ENCODE data around the gene DSN1.
A peak's percentile ranks its signal among the peaks of the same experiment; 100 is the strongest.

The DSN1 gene

GRCh38 chr20:36796117-36796516 lies 22.6 kb upstream of the DSN1 start:
- peaks cover 17 to 76% (median 58%) of the 10 kb centered on the region in 4 experiments for H3K36me3 ChIP-seq (ENCODE audit: control insufficient read depth in 4 of 4, insufficient read depth in 4 of 4, low read length in 3 of 4)
- POLR2A ChIA-PET = no interaction called here
- H3K9me3 ChIP-seq (ENCODE audit: control extremely low read depth in 1 of 5, control insufficient read depth in 4 of 5, insufficient read depth in 2 of 5, low read depth in 1 of 5, low read length in 4 of 5) = no peaks in the 10 kb centered on the region
- no peak overlapping the region for H3K4me3 ChIP-seq (ENCODE audit: control insufficient read depth in 1 of 7, extremely low read depth in 1 of 7, insufficient read depth in 4 of 7, low read depth in 2 of 7, low read length in 6 of 7)
- 92% methylated on average over 4 of the region's 5 CpGs for WGBS (ENCODE audit: insufficient coverage)
- no peaks in the 10 kb centered on the region for H3K27me3 ChIP-seq (replicated peaks in 2 of 5; ENCODE audit: control insufficient read depth in 4 of 5, insufficient read depth in 5 of 5, low read length in 4 of 5)
- CTCF ChIA-PET = interaction anchor here (0.7 to 2.3 kb wide), 6 partner anchors 14 to 87 kb away, joined by 3 to 8 read pairs (median 4); partner anchors contain the start of gene NDRG3
- H3K4me1 ChIP-seq (ENCODE audit: control extremely low read depth in 1 of 4, control insufficient read depth in 4 of 4, insufficient read depth in 4 of 4, low read length in 3 of 4) = no peaks in the 10 kb centered on the region
- no peak for DNase-seq
- no peak overlapping the region for H3K27ac ChIP-seq (ENCODE audit: insufficient read depth in 1 of 2, low read depth in 1 of 2, low read length in 2 of 2, poor library complexity in 1 of 2, severe bottlenecking in 2 of 2)

GRCh38 chr20:36795691-36796090 lies 22.1 kb upstream of the DSN1 start:
- POLR2A ChIA-PET = no interaction called here
- WGBS (ENCODE audit: insufficient coverage) = 92% methylated on average over 4 of the region's 5 CpGs

GRCh38 chr20:36794116-36794474 lies 20.5 kb upstream of the DSN1 start:
- Histone ChIP-seq H3K4me3 (ENCODE audit: control insufficient read depth in 1 of 7, extremely low read depth in 1 of 7, insufficient read depth in 4 of 7, low read depth in 2 of 7, low read length in 6 of 7) (no peak overlapping the region), H3K36me3 (ENCODE audit: control insufficient read depth in 4 of 4, insufficient read depth in 4 of 4, low read length in 3 of 4) (peaks cover 9 to 60% (median 45%) of the 10 kb centered on the region in 4 experiments), H3K27ac (ENCODE audit: insufficient read depth in 1 of 2, low read depth in 1 of 2, low read length in 2 of 2, poor library complexity in 1 of 2, severe bottlenecking in 2 of 2) (no peak overlapping the region), H3K9me3 (ENCODE audit: control extremely low read depth in 1 of 5, control insufficient read depth in 4 of 5, insufficient read depth in 2 of 5, low read depth in 1 of 5, low read length in 4 of 5) (no peaks in the 10 kb centered on the region), H3K27me3 (replicated peaks in 2 of 5; ENCODE audit: control insufficient read depth in 4 of 5, insufficient read depth in 5 of 5, low read length in 4 of 5) (no peaks in the 10 kb centered on the region), H3K4me1 (ENCODE audit: control extremely low read depth in 1 of 4, control insufficient read depth in 4 of 4, insufficient read depth in 4 of 4, low read length in 3 of 4) (no peaks in the 10 kb centered on the region)
- 92% methylated on average over 20 of the region's 20 CpGs for WGBS (ENCODE audit: insufficient coverage)
- DNase-seq = peak in 2 of 3 donors; percentile 17 to 32
- ChIA-PET CTCF (interaction anchor here (0.6 kb wide), 1 partner anchor 215 kb away, joined by 3 read pairs; no protein-coding TSS in a partner anchor), POLR2A (interaction anchor here (0.6 kb wide), 1 partner anchor 322 kb away, joined by 3 read pairs; no protein-coding TSS in a partner anchor)

More at GRCh38 chr20:36795691-36796090, 22.1 kb upstream of the DSN1 start:
- no peaks in the 10 kb centered on the region for H3K4me1 ChIP-seq (ENCODE audit: control extremely low read depth in 1 of 4, control insufficient read depth in 4 of 4, insufficient read depth in 4 of 4, low read length in 3 of 4)
- H3K27ac ChIP-seq (ENCODE audit: insufficient read depth in 1 of 2, low read depth in 1 of 2, low read length in 2 of 2, poor library complexity in 1 of 2, severe bottlenecking in 2 of 2) = no peak overlapping the region
- no peak overlapping the region for H3K4me3 ChIP-seq (ENCODE audit: control insufficient read depth in 1 of 7, extremely low read depth in 1 of 7, insufficient read depth in 4 of 7, low read depth in 2 of 7, low read length in 6 of 7)
- no peak for DNase-seq
- CTCF ChIA-PET = interaction anchor here (0.7 to 2.3 kb wide), 6 partner anchors 14 to 88 kb away, joined by 3 to 8 read pairs (median 4); partner anchors contain the start of gene NDRG3
- no peaks in the 10 kb centered on the region for H3K9me3 ChIP-seq (ENCODE audit: control extremely low read depth in 1 of 5, control insufficient read depth in 4 of 5, insufficient read depth in 2 of 5, low read depth in 1 of 5, low read length in 4 of 5)
- H3K36me3 ChIP-seq (ENCODE audit: control insufficient read depth in 4 of 4, insufficient read depth in 4 of 4, low read length in 3 of 4) = peaks cover 14 to 72% (median 56%) of the 10 kb centered on the region in 4 experiments
- H3K27me3 ChIP-seq (replicated peaks in 2 of 5; ENCODE audit: control insufficient read depth in 4 of 5, insufficient read depth in 5 of 5, low read length in 4 of 5) = no peaks in the 10 kb centered on the region

- no peak overlapping the region for H3K27ac ChIP-seq (ENCODE audit: insufficient read depth in 1 of 2, low read depth in 1 of 2, low read length in 2 of 2, poor library complexity in 1 of 2, severe bottlenecking in 2 of 2)
- no peaks in the 10 kb centered on the region for H3K9me3 ChIP-seq (ENCODE audit: control extremely low read depth in 1 of 5, control insufficient read depth in 4 of 5, insufficient read depth in 2 of 5, low read depth in 1 of 5, low read length in 4 of 5)
- no peaks in the 10 kb centered on the region for H3K4me1 ChIP-seq (ENCODE audit: control extremely low read depth in 1 of 4, control insufficient read depth in 4 of 4, insufficient read depth in 4 of 4, low read length in 3 of 4)
- H3K4me3 ChIP-seq (ENCODE audit: control insufficient read depth in 1 of 7, extremely low read depth in 1 of 7, insufficient read depth in 4 of 7, low read depth in 2 of 7, low read length in 6 of 7) = no peak overlapping the region
- POLR2A ChIA-PET = interaction anchor here (0.6 to 1.4 kb wide), 2 partner anchors 10 to 321 kb away, joined by 3 to 4 read pairs; no protein-coding TSS in a partner anchor
- 97% methylated on average over 34 of the region's 36 CpGs for WGBS (ENCODE audit: insufficient coverage)
- CTCF ChIA-PET = no interaction called here
- DNase-seq = no peak
- no peaks in the 10 kb centered on the region for H3K27me3 ChIP-seq (replicated peaks in 2 of 5; ENCODE audit: control insufficient read depth in 4 of 5, insufficient read depth in 5 of 5, low read length in 4 of 5)
- peaks cover 9 to 56% (median 41%) of the 10 kb centered on the region in 4 experiments for H3K36me3 ChIP-seq (ENCODE audit: control insufficient read depth in 4 of 4, insufficient read depth in 4 of 4, low read length in 3 of 4)
These were observed 19.9 kb upstream of the DSN1 start for GRCh38 chr20:36793294-36794115.

GRCh38 chr20:36792422-36792821 lies 18.9 kb upstream of the DSN1 start:
- DNase-seq = peak; percentile 61 to 73 (median 72)
- H3K4me1 ChIP-seq (ENCODE audit: control extremely low read depth in 1 of 4, control insufficient read depth in 4 of 4, insufficient read depth in 4 of 4, low read length in 3 of 4) = no peaks in the 10 kb centered on the region
- H3K27me3 ChIP-seq (replicated peaks in 2 of 5; ENCODE audit: control insufficient read depth in 4 of 5, insufficient read depth in 5 of 5, low read length in 4 of 5) = no peaks in the 10 kb centered on the region
- H3K36me3 ChIP-seq (ENCODE audit: control insufficient read depth in 4 of 4, insufficient read depth in 4 of 4, low read length in 3 of 4) = peaks cover 5 to 46% (median 32%) of the 10 kb centered on the region in 4 experiments
- ChIA-PET POLR2A (interaction anchor here (0.7 to 1.4 kb wide), 2 partner anchors 11 to 165 kb away, joined by 4 to 5 read pairs; no protein-coding TSS in a partner anchor), CTCF (interaction anchor here (1.2 kb wide), 1 partner anchor 10 kb away, joined by 6 read pairs; no protein-coding TSS in a partner anchor)
- WGBS (ENCODE audit: insufficient coverage) = no CpG with 5 or more reads among the region's 3 CpGs
- H3K4me3 ChIP-seq (ENCODE audit: control insufficient read depth in 1 of 7, extremely low read depth in 1 of 7, insufficient read depth in 4 of 7, low read depth in 2 of 7, low read length in 6 of 7) = no peak overlapping the region
- H3K27ac ChIP-seq (ENCODE audit: insufficient read depth in 1 of 2, low read depth in 1 of 2, low read length in 2 of 2, poor library complexity in 1 of 2, severe bottlenecking in 2 of 2) = no peak overlapping the region
- H3K9me3 ChIP-seq (ENCODE audit: control extremely low read depth in 1 of 5, control insufficient read depth in 4 of 5, insufficient read depth in 2 of 5, low read depth in 1 of 5, low read length in 4 of 5) = no peaks in the 10 kb centered on the region

GRCh38 chr20:36791862-36792261 lies 18.3 kb upstream of the DSN1 start:
- no peaks in the 10 kb centered on the region for H3K4me1 ChIP-seq (ENCODE audit: control extremely low read depth in 1 of 4, control insufficient read depth in 4 of 4, insufficient read depth in 4 of 4, low read length in 3 of 4)
- DNase-seq = no peak
- CTCF ChIA-PET = interaction anchor here (1.2 kb wide), 2 partner anchors 11 to 56 kb away, joined by 3 to 6 read pairs; no protein-coding TSS in a partner anchor
- no peak overlapping the region for H3K4me3 ChIP-seq (ENCODE audit: control insufficient read depth in 1 of 7, extremely low read depth in 1 of 7, insufficient read depth in 4 of 7, low read depth in 2 of 7, low read length in 6 of 7)
- H3K36me3 ChIP-seq (ENCODE audit: control insufficient read depth in 4 of 4, insufficient read depth in 4 of 4, low read length in 3 of 4) = peaks cover 3 to 40% (median 27%) of the 10 kb centered on the region in 4 experiments
- POLR2A ChIA-PET = interaction anchor here (1.4 kb wide), 1 partner anchor 11 kb away, joined by 4 read pairs; no protein-coding TSS in a partner anchor
- H3K9me3 ChIP-seq (ENCODE audit: control extremely low read depth in 1 of 5, control insufficient read depth in 4 of 5, insufficient read depth in 2 of 5, low read depth in 1 of 5, low read length in 4 of 5) = no peaks in the 10 kb centered on the region
- H3K27ac ChIP-seq (ENCODE audit: insufficient read depth in 1 of 2, low read depth in 1 of 2, low read length in 2 of 2, poor library complexity in 1 of 2, severe bottlenecking in 2 of 2) = no peak overlapping the region
- 98% methylated on average over 5 of the region's 5 CpGs for WGBS (ENCODE audit: insufficient coverage)
- no peaks in the 10 kb centered on the region for H3K27me3 ChIP-seq (replicated peaks in 2 of 5; ENCODE audit: control insufficient read depth in 4 of 5, insufficient read depth in 5 of 5, low read length in 4 of 5)

GRCh38 chr20:36786663-36787062 lies 13.1 kb upstream of the DSN1 start:
- DNase-seq = no peak
- ChIA-PET POLR2A (interaction anchor here (0.5 kb wide), 1 partner anchor 25 kb away, joined by 3 read pairs; no protein-coding TSS in a partner anchor), CTCF (interaction anchor here (0.6 to 2.1 kb wide), 3 partner anchors 12 to 151 kb away, joined by 3 to 8 read pairs (median 4); no protein-coding TSS in a partner anchor)
- H3K36me3 ChIP-seq (ENCODE audit: control insufficient read depth in 4 of 4, insufficient read depth in 4 of 4, low read length in 3 of 4) = peaks cover 5 to 44% (median 29%) of the 10 kb centered on the region in 4 experiments
- 91% methylated on average over 3 of the region's 5 CpGs for WGBS (ENCODE audit: insufficient coverage)
- no peak overlapping the region for H3K27ac ChIP-seq (ENCODE audit: insufficient read depth in 1 of 2, low read depth in 1 of 2, low read length in 2 of 2, poor library complexity in 1 of 2, severe bottlenecking in 2 of 2)
- H3K4me1 ChIP-seq (ENCODE audit: control extremely low read depth in 1 of 4, control insufficient read depth in 4 of 4, insufficient read depth in 4 of 4, low read length in 3 of 4) = no peaks in the 10 kb centered on the region
- H3K27me3 ChIP-seq (replicated peaks in 2 of 5; ENCODE audit: control insufficient read depth in 4 of 5, insufficient read depth in 5 of 5, low read length in 4 of 5) = no peaks in the 10 kb centered on the region
- H3K4me3 ChIP-seq (ENCODE audit: control insufficient read depth in 1 of 7, extremely low read depth in 1 of 7, insufficient read depth in 4 of 7, low read depth in 2 of 7, low read length in 6 of 7) = no peak overlapping the region
- H3K9me3 ChIP-seq (ENCODE audit: control extremely low read depth in 1 of 5, control insufficient read depth in 4 of 5, insufficient read depth in 2 of 5, low read depth in 1 of 5, low read length in 4 of 5) = no peaks in the 10 kb centered on the region
